OCI-LY3 (cell line): Measurements from ENCODE around the gene SLX1A.
"Not testable (repeated sequence)": the region's sequence is repeated elsewhere in the genome, so short reads cannot be mapped to it uniquely, and the experiment has no call there.

ENCODE experiments used
- H2AFZ ChIP-seq: fragments of 200-600, 300-600 bp; shearing (Covaris generic); 2 replicates; pipeline ENCODE4 v1.6.0; 2014; ENCODE audit warnings: antibody characterized with exemption, low read depth, low read length
- H3K27ac ChIP-seq: fragments of 200-600, 300-600 bp; sonication (generic); 2 replicates; pipeline ENCODE4 v1.5.1; 2014; ENCODE audit warnings: mild to moderate bottlenecking, low read length, moderate library complexity, mixed read lengths
- H3K27me3 ChIP-seq: fragments of 200-600, 300-600 bp; sonication (generic); 2 replicates; pipeline ENCODE4 v1.6.1; 2014; ENCODE audit warnings: low read depth, low read length, mixed read lengths
- H3K36me3 ChIP-seq: fragments of 200-600, 300-600 bp; sonication (generic); replicated peaks from 2 replicates; pipeline ENCODE3; 2014; ENCODE audit warnings: low read depth, low read length, mixed read lengths
- H3K4me1 ChIP-seq: fragments of 300-600, 200-600 bp; sonication (generic); 2 replicates; pipeline ENCODE4 v1.6.1; 2014; ENCODE audit warnings: low read length, mixed read lengths
- H3K4me2 ChIP-seq: fragments of 200-600, 300-600 bp; sonication (generic); 2 replicates; pipeline ENCODE4 v1.6.1; 2014; ENCODE audit warnings: low read length, mixed read lengths
- H3K4me3 ChIP-seq: fragments of 300-600, 200-600 bp; sonication (generic); 2 replicates; pipeline ENCODE4 v1.5.1; 2014; ENCODE audit warnings: antibody characterized with exemption, mild to moderate bottlenecking, low read length, moderate library complexity
- H3K79me2 ChIP-seq: fragments of 300-600, 200-600 bp; shearing (Covaris generic); 2 replicates; pipeline ENCODE4 v1.6.1; 2014; ENCODE audit warnings: mild to moderate bottlenecking, low read length, mixed read lengths
- H3K9ac ChIP-seq: fragments of 300-600, 200-600 bp; shearing (Covaris generic); 2 replicates; pipeline ENCODE4 v1.6.0; 2014; ENCODE audit warnings: mild to moderate bottlenecking, low read length, moderate library complexity
- H3K9me3 ChIP-seq: fragments of 200-600, 300-600 bp; shearing (Covaris generic); 2 replicates; pipeline ENCODE4 v1.6.1; 2014; ENCODE audit warnings: low read length, mixed read lengths; ENCODE audit not compliant: insufficient read depth
- H4K20me1 ChIP-seq: fragments of 200-600, 300-600 bp; sonication (generic); 2 replicates; pipeline ENCODE4 v1.6.1; 2016; ENCODE audit warnings: low read length, mixed read lengths; ENCODE audit not compliant: insufficient read depth
- EZH2phosphoT487 ChIP-seq: fragments of 200-600 bp; shearing (Covaris generic); IDR thresholded peaks from 2 replicates; pipeline ENCODE4 v1.6.1; 2018; ENCODE audit warnings: antibody characterized with exemption, mixed run types, low read depth
- TF ChIP-seq, protein P1 (sequence below): fragments of 200-600, 300-600 bp; sonication (generic); IDR thresholded peaks from 2 replicates; pipeline ENCODE4 v1.5.1; 2014; ENCODE audit warnings: antibody characterized with exemption, low read length, low read depth

The SLX1A gene

DNA sequence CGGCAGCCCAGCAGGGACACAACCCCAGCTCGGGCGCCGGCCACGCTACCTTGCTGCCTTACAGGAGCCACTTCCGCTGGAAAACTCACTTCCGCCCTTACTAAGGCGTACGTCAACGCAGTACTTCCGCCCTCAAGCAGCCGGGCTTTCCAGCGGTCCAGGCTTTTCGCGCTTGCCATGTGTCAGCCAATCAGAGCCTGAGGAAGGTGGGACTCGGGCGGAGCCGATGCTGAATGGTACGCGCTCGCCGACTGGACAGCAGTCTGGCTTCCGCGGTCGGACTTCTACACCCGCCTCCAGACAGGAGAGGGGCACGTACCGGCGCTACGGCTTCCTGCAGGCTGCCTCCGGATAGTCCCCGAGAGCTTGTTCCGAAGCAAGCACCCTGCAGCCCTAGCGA lies at the start of gene SLX1A, which contains the start of gene BOLA2B:
SLX1A (plus strand) TSS at position 261 of the 400 bp plus-strand sequence. CDS start 210 bp downstream, outside the sequence.
BOLA2B (minus strand) TSS at position 52 of the 400 bp plus-strand sequence. CDS start 71 bp downstream, outside the sequence.
- peak within 1 kb of the TSS; percentile 32; the same call in 1 of the 2 replicates for H3K4me2 ChIP-seq
- not testable (repeated sequence) for H2AFZ ChIP-seq, H3K27me3 ChIP-seq, H3K4me1 ChIP-seq, H3K79me2 ChIP-seq, H3K9ac ChIP-seq, H4K20me1 ChIP-seq, H3K27ac ChIP-seq, H3K9me3 ChIP-seq, H3K36me3 ChIP-seq
- peak within 1 kb of the TSS; percentile 53; the same call in 1 of the 2 replicates for H3K4me3 ChIP-seq

DNA sequence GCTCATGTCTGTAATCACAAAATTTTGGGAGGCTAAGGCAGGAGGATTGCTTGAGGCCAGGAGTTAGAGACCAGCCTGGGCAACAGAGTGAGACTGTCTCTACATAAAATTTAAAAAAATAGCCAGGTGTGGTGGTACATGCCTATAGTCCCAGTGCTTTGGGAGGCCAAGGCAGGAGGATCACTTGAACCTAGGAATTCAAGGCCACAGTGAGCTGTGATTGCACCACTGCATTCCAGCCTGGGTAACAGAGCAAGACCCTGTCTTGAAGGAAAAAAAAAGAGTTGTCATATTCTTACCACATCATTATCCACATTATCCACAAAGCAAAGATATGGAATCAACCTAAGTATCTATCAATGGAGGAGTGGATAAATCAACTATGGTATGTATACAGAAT lies 49.7 kb upstream of the SLX1A start:
- no peak overlapping the region for H2AFZ ChIP-seq
- H3K36me3 ChIP-seq, result no peaks in the 10 kb centered on the region
- no peak overlapping the region for H3K4me3 ChIP-seq
- H3K4me2 ChIP-seq, result no peak overlapping the region
- TF ChIP-seq, protein P1, sequence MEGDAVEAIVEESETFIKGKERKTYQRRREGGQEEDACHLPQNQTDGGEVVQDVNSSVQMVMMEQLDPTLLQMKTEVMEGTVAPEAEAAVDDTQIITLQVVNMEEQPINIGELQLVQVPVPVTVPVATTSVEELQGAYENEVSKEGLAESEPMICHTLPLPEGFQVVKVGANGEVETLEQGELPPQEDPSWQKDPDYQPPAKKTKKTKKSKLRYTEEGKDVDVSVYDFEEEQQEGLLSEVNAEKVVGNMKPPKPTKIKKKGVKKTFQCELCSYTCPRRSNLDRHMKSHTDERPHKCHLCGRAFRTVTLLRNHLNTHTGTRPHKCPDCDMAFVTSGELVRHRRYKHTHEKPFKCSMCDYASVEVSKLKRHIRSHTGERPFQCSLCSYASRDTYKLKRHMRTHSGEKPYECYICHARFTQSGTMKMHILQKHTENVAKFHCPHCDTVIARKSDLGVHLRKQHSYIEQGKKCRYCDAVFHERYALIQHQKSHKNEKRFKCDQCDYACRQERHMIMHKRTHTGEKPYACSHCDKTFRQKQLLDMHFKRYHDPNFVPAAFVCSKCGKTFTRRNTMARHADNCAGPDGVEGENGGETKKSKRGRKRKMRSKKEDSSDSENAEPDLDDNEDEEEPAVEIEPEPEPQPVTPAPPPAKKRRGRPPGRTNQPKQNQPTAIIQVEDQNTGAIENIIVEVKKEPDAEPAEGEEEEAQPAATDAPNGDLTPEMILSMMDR, result no peak
- no peak for TF ChIP-seq EZH2phosphoT487
- no peak overlapping the region for H3K27ac ChIP-seq
- no peaks in the 10 kb centered on the region for H3K9me3 ChIP-seq
- H3K79me2 ChIP-seq, result no peaks in the 10 kb centered on the region
- no peaks in the 10 kb centered on the region for H3K27me3 ChIP-seq
- H3K9ac ChIP-seq, result no peak overlapping the region
- H4K20me1 ChIP-seq, result no peaks in the 10 kb centered on the region
- peaks cover 7% of the 10 kb centered on the region for H3K4me1 ChIP-seq

DNA sequence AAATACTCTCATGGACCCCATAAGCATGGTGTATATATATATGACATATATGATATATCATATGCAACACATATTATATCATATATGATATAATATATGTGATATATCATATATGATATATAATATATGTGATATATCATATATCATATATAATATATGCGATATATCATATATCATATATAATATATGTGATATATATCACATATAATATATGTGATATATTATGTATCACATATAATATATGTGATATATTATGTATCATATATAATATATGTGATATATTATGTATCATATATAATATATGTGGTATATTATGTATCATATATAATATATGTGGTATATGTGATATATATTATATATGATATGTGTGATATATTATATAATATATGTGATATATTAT lies 48.8 kb upstream of the SLX1A start:
- Histone ChIP-seq H3K27me3 (no peaks in the 10 kb centered on the region), H3K4me2 (no peak overlapping the region), H3K9me3 (peaks cover 8% of the 10 kb centered on the region; the same call in 1 of the 2 replicates), H3K27ac (no peak overlapping the region), H3K9ac (no peak overlapping the region), H4K20me1 (no peaks in the 10 kb centered on the region), H3K79me2 (no peaks in the 10 kb centered on the region), H3K4me1 (peaks cover 2% of the 10 kb centered on the region), H3K4me3 (no peak overlapping the region), H2AFZ (no peak overlapping the region), H3K36me3 (no peaks in the 10 kb centered on the region)
- TF ChIP-seq, protein P1, result no peak
- TF ChIP-seq EZH2phosphoT487, result no peak

DNA sequence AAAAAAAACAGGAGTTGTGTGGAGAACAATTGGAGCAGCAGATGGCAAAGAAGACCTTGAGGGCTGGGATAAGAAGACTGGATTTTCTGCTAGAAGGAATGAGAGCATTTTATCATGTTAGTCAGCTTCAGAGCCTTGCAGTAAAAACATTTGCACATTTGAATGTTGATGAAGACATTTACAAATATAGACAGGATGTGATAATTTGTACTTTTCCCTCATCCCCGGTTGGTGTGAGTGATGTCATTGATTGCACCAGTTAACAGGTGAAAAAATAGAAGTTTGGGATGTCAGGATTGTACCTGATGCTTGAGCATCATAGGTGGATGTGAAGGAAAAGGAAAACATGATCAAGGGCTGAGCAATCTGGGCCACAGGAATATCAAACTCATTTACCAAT lies 48.0 kb upstream of the SLX1A start:
- Histone ChIP-seq H3K9ac (no peak overlapping the region), H3K79me2 (no peaks in the 10 kb centered on the region), H3K4me2 (no peak overlapping the region), H4K20me1 (no peaks in the 10 kb centered on the region), H3K9me3 (peaks cover 8% of the 10 kb centered on the region; the same call in 1 of the 2 replicates), H3K27ac (no peak overlapping the region), H3K4me3 (no peak overlapping the region), H3K4me1 (no peaks in the 10 kb centered on the region), H2AFZ (no peak overlapping the region), H3K27me3 (no peaks in the 10 kb centered on the region), H3K36me3 (no peaks in the 10 kb centered on the region)
- no peak for TF ChIP-seq EZH2phosphoT487
- TF ChIP-seq, protein P1, result no peak
